Smooth muscle cell (in vitro differentiated cells): ENCODE results near the gene KCNC3. TPM values are rescaled to one million over a fixed set of nuclear protein-coding genes. Genes with fewer than 3 reads are reported as not detected.

Experiments used
- DNase-seq: peaks from one replicate; lab custom pipeline; 2025; ENCODE audit not compliant: unreplicated experiment; lab: John Stamatoyannopoulos, UW
- H2AFZ ChIP-seq: fragments of 200-600 bp; sonication (generic); 2 replicates; pipeline ENCODE4 v1.6.0; 2016; ENCODE audit warnings: antibody characterized with exemption, low read depth, mild to moderate bottlenecking
- H3F3A ChIP-seq: fragments of 200-600 bp; sonication (generic); 2 replicates; pipeline ENCODE4 v1.6.0; 2017; ENCODE audit warnings: antibody characterized with exemption, low read depth
- H3K27ac ChIP-seq: fragments of 200-600 bp; sonication (generic); 2 replicates; pipeline ENCODE4 v1.5.1; 2016; ENCODE audit warnings: low read depth, mild to moderate bottlenecking
- H3K27me3 ChIP-seq: fragments of 200-600 bp; sonication (generic); 2 replicates; pipeline ENCODE4 v1.6.1; 2016; ENCODE audit warnings: low read depth, mild to moderate bottlenecking
- H3K36me3 ChIP-seq: fragments of 200-600 bp; sonication (generic); 2 replicates; pipeline ENCODE4 v1.5.1; 2016; ENCODE audit warnings: low read depth
- H3K4me1 ChIP-seq: fragments of 200-600 bp; sonication (generic); 2 replicates; pipeline ENCODE4 v1.5.1; 2016; ENCODE audit warnings: low read depth
- H3K4me2 ChIP-seq: fragments of 200-600 bp; sonication (generic); 2 replicates; pipeline ENCODE4 v1.6.0; 2016; ENCODE audit warnings: mild to moderate bottlenecking
- H3K4me3 ChIP-seq: fragments of 200-600 bp; sonication (generic); 2 replicates; pipeline ENCODE4 v1.5.1; 2016; ENCODE audit warnings: mild to moderate bottlenecking
- H3K79me2 ChIP-seq: fragments of 200-600 bp; sonication (generic); 2 replicates; pipeline ENCODE4 v1.6.0; 2016; ENCODE audit warnings: low read depth, mild to moderate bottlenecking
- H3K9ac ChIP-seq: fragments of 200-600 bp; sonication (generic); 2 replicates; pipeline ENCODE4 v1.6.0; 2016; ENCODE audit warnings: low read depth
- H3K9me3 ChIP-seq: fragments of 200-600 bp; sonication (generic); replicated peaks from 2 replicates; pipeline ENCODE4 v1.5.1; 2016; ENCODE audit warnings: low read depth
- H4K20me1 ChIP-seq: fragments of 200-600 bp; sonication (generic); 2 replicates; pipeline ENCODE4 v1.6.0; 2016; ENCODE audit warnings: low read depth
- CTCF ChIP-seq: fragments of 200-600 bp; sonication (generic); IDR thresholded peaks from 2 replicates; pipeline ENCODE4 v1.5.1; 2017; ENCODE audit warnings: borderline replicate concordance, mild to moderate bottlenecking, antibody characterized with exemption; ENCODE audit not compliant: insufficient read depth, poor library complexity, severe bottlenecking
- WGBS: methylation state at CpG from one replicate; pipeline ENCODE4 v1.1.7; 2016; ENCODE audit warnings: low lambda C conversion rate; 5-methylcytosine and 5-hydroxymethylcytosine counted together
- polyA plus RNA-seq: library from polyadenylated mRNA; unstranded; fragments of >200 nt; fragmentation: Nextera tagmentation; extraction: Ambion mirVana; gene quantifications from 2 replicates; pipeline ENCODE4 v1.2.1, GENCODE V29; 2016
- total RNA-seq: library from RNA; depleted of rRNA; stranded (reverse); fragments of >200 nt; gene quantifications from 2 replicates; pipeline ENCODE4 v1.2.3, GENCODE V29; 2014

KCNC3 gene
- total and polyA plus RNA-seq, 2 experiments from 2014 or later: 0.46 to 1.4 TPM

- DNase-seq: no peak
- no peaks in the 10 kb centered on the region for H3K36me3 ChIP-seq
- H4K20me1 ChIP-seq: no peaks in the 10 kb centered on the region
- no peak overlapping the region for H3K4me3 ChIP-seq
- H2AFZ ChIP-seq: no peak overlapping the region
- H3K27ac ChIP-seq: no peak overlapping the region
- no peak for TF ChIP-seq CTCF
- WGBS: 93% methylated on average over 11 of the region's 11 CpGs
- H3K9me3 ChIP-seq: no peaks in the 10 kb centered on the region
- H3K79me2 ChIP-seq: no peaks in the 10 kb centered on the region
- H3K27me3 ChIP-seq: no peaks in the 10 kb centered on the region
- H3F3A ChIP-seq: no peaks in the 10 kb centered on the region
- H3K9ac ChIP-seq: no peak overlapping the region
- no peaks in the 10 kb centered on the region for H3K4me1 ChIP-seq
- H3K4me2 ChIP-seq: no peak overlapping the region
Observed at GRCh38 chr19:50359328-50359818, 30.2 kb upstream of the KCNC3 start.

GRCh38 chr19:50358483-50359327, 29.5 kb upstream of the KCNC3 start:
- TF ChIP-seq CTCF: no peak
- Histone ChIP-seq H3F3A (no peaks in the 10 kb centered on the region), H3K27me3 (no peaks in the 10 kb centered on the region), H3K9ac (no peak overlapping the region), H3K36me3 (no peaks in the 10 kb centered on the region), H4K20me1 (no peaks in the 10 kb centered on the region), H3K4me3 (no peak overlapping the region), H3K4me2 (no peak overlapping the region), H3K9me3 (no peaks in the 10 kb centered on the region), H2AFZ (no peak overlapping the region), H3K27ac (no peak overlapping the region), H3K79me2 (no peaks in the 10 kb centered on the region), H3K4me1 (no peaks in the 10 kb centered on the region)
- WGBS: 94% methylated on average over 39 of the region's 54 CpGs
- DNase-seq: no peak

GRCh38 chr19:50357178-50358100, 28.3 kb upstream of the KCNC3 start:
- Histone ChIP-seq H3K27ac (no peak overlapping the region), H4K20me1 (no peaks in the 10 kb centered on the region), H3K4me1 (no peaks in the 10 kb centered on the region), H2AFZ (peak overlapping the region; percentile 55), H3K27me3 (no peaks in the 10 kb centered on the region), H3K79me2 (no peaks in the 10 kb centered on the region), H3F3A (no peaks in the 10 kb centered on the region), H3K9ac (no peak overlapping the region), H3K36me3 (no peaks in the 10 kb centered on the region), H3K9me3 (no peaks in the 10 kb centered on the region), H3K4me3 (no peak overlapping the region), H3K4me2 (peak overlapping the region; percentile 79)
- TF ChIP-seq CTCF: peak; percentile 78
- 70% methylated on average over 54 of the region's 54 CpGs for WGBS
- DNase-seq: peak; percentile 15
